ENCODE results near the gene CACNA2D3.

DNA sequence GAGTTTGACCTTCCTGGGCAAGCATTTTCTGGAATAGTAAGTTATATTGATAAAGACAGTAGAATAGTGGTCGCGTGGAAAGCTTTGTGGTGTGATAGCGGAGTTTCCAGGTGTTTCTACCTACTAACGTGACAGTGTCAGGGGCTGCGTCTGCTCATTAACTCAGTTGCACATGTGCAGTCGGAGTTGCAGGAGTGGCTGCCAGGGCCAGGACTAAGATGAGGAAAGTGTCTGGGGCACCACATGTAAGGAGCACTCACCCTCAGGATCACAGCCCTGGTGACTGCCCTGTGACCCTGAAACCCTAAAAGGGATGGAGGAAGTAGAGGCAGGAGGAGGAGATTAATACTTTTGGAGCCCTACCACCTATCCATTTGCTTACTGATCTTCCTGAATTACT lies 510.5 kb downstream of the CACNA2D3 start:
- TF ChIP-seq POLR2A (IDR thresholded peaks at IDR 0.05) = no peak
- TF ChIP-seq, protein P1, sequence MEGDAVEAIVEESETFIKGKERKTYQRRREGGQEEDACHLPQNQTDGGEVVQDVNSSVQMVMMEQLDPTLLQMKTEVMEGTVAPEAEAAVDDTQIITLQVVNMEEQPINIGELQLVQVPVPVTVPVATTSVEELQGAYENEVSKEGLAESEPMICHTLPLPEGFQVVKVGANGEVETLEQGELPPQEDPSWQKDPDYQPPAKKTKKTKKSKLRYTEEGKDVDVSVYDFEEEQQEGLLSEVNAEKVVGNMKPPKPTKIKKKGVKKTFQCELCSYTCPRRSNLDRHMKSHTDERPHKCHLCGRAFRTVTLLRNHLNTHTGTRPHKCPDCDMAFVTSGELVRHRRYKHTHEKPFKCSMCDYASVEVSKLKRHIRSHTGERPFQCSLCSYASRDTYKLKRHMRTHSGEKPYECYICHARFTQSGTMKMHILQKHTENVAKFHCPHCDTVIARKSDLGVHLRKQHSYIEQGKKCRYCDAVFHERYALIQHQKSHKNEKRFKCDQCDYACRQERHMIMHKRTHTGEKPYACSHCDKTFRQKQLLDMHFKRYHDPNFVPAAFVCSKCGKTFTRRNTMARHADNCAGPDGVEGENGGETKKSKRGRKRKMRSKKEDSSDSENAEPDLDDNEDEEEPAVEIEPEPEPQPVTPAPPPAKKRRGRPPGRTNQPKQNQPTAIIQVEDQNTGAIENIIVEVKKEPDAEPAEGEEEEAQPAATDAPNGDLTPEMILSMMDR (IDR thresholded peaks at IDR 0.05) = no peak

Measured in uterus (tissue), 2 donors.